GM12873 (cell line): Measurements from ENCODE around the gene POLR3E.

ENCODE experiments used
- CTCF ChIP-seq: IDR thresholded peaks from 2 replicates; pipeline ENCODE4 v1.5.1; 2012; ENCODE audit warnings: low read depth, mild to moderate bottlenecking, moderate library complexity, low read length, control low read depth; ENCODE audit not compliant: insufficient read depth; ENCODE audit errors: missing control alignments

The POLR3E gene

GRCh38 chr16:22342082-22342481 is 44.9 kb downstream of the POLR3E start:
- TF ChIP-seq CTCF, result no peak

- TF ChIP-seq CTCF, result no peak
Measured at GRCh38 chr16:22346483-22346882, 49.3 kb downstream of the POLR3E start.

GRCh38 chr16:22347100-22347820 is 50.1 kb downstream of the POLR3E start:
- TF ChIP-seq CTCF, result no peak

GRCh38 chr16:22348291-22348690 is 51.1 kb downstream of the POLR3E start:
- TF ChIP-seq CTCF, result no peak

GRCh38 chr16:22352140-22352539 is 54.9 kb downstream of the POLR3E start:
- TF ChIP-seq CTCF, result no peak

GRCh38 chr16:22352723-22353122 is 55.5 kb downstream of the POLR3E start:
- TF ChIP-seq CTCF, result no peak

GRCh38 chr16:22353191-22353919 is 56.1 kb downstream of the POLR3E start:
- no peak for TF ChIP-seq CTCF
